Measurements from ENCODE around the gene TRIM64.
"Not testable (repeated sequence)": the region's sequence is repeated elsewhere in the genome, so short reads cannot be mapped to it uniquely, and the experiment has no call there.

The TRIM64 gene

GRCh38 chr11:89965737-89966136 is at the start of gene TRIM64:
Gene TRIM64, plus strand, starts transcription at chr11:89966037. Its CDS starts 2,467 bp downstream, at chr11:89968504.
- DNase-seq (ENCODE audit: low spot score) = not testable (repeated sequence)

DNA sequence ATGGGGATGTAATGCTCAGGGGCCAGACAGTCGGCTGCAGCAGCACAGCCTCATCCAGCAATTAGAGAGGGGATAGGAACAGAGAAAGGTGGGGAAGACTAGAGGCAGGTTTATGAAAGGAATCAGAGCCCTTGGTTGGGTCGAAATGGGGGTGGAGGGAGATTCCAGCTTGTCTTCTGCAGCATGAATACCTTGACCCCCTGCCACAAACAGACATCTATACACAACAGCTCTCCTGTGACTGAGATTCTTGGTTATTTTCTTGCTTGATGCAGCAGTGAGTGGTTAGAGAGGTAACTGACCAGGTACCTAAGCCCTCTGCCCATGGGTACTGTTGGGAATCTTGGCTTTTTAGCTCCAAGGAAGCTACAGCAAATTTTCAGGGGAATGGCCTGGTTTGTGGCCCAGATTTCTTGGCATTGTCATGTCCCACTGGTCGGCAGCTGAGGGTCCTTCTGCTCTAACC is 43.6 kb upstream of the TRIM64 start, which contains the start of gene TRIM49D1:
Gene TRIM49D1, minus strand, starts transcription at position 51 of the 466 bp plus-strand sequence. CDS start 4,535 bp downstream, outside the sequence.
- DNase-seq (ENCODE audit: low spot score) = no peak

- not testable (repeated sequence) for DNase-seq (ENCODE audit: low spot score)
Observed at GRCh38 chr11:89923764-89924163, 42.1 kb upstream of the TRIM64 start, which contains the start of gene TRIM49D2. Gene TRIM49D2, plus strand, starts transcription at chr11:89924064. Its CDS starts 2,698 bp downstream, at chr11:89926762.

DNA sequence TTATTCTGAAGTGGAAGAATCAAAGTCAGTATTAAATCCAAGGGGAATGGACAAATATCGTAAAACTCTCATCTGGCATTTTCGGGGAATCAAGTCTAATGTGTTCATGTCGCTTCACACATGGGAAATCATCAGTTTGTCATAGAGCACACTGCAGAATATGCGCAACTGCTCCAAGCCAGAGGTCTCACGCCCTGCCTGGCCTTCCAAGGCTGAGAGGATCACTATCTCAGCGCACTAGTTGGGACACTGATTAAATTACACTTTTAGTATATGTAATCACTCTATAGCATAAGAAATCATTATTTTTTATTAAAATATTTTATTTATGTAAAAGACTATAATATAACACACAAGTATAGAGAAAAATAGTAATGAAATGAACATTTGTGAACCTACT is 5.0 kb upstream of the TRIM64 start:
- DNase-seq (ENCODE audit: low spot score) = not testable (repeated sequence)
